Keratinocyte (primary cell): ENCODE data around the gene IFT122. TPM values are rescaled to one million over a fixed set of nuclear protein-coding genes. Genes with fewer than 3 reads are reported as not detected.
A peak's percentile ranks its signal among the peaks of the same experiment; 100 is the strongest.

Experiments
- DNase-seq: peaks from one replicate; pipeline ENCODE4 v3.0.0-alpha.2; 2011; ENCODE audit warnings: low read depth, missing footprints, low spot score
- FAIRE-seq: peaks from 2 replicates; lab custom pipeline; 2011; peaks lifted over from hg19 to GRCh38; lab: Jason Lieb, UNC
- H2AFZ ChIP-seq: 2 replicates; pipeline ENCODE4 v1.6.0; 2012; ENCODE audit warnings: low read length, control low read depth, inconsistent platforms; ENCODE audit not compliant: control insufficient read depth
- H3K27ac ChIP-seq: 2 replicates; pipeline ENCODE4 v1.5.1; 2011; ENCODE audit warnings: low read length; ENCODE audit not compliant: control insufficient read depth, insufficient read depth
- H3K27me3 ChIP-seq: 3 replicates; pipeline ENCODE4 v1.6.0; 2011; ENCODE audit warnings: low read length; ENCODE audit not compliant: control insufficient read depth, insufficient read depth; ENCODE audit errors: extremely low read depth
- H3K36me3 ChIP-seq, 2 experiments: 2 replicates in 1 of 2; 3 replicates in 1 of 2; pipeline ENCODE4 v1.5.1; 2011; ENCODE audit warnings: low read length in 2 of 2, mild to moderate bottlenecking in 1 of 2; ENCODE audit not compliant: control insufficient read depth in 2 of 2, insufficient read depth in 2 of 2; ENCODE audit errors: extremely low read depth in 1 of 2
- H3K4me1 ChIP-seq: 3 replicates; pipeline ENCODE4 v1.5.1; 2011; ENCODE audit warnings: low read length; ENCODE audit not compliant: control insufficient read depth, insufficient read depth; ENCODE audit errors: extremely low read depth
- H3K4me2 ChIP-seq: 3 replicates; pipeline ENCODE4 v1.6.0; 2011; ENCODE audit warnings: low read depth, low read length; ENCODE audit not compliant: control insufficient read depth, insufficient read depth; ENCODE audit errors: extremely low read depth
- H3K4me3 ChIP-seq, 3 experiments: fragments of 200-600 bp in 1 of 3; sonication (generic) in 1 of 3; 2 replicates in 2 of 3; 3 replicates in 1 of 3; pipeline ENCODE4 v1.5.1; 2011 to 2016; ENCODE audit warnings: low read length in 3 of 3, mild to moderate bottlenecking in 3 of 3, control low read depth in 2 of 3, inconsistent platforms in 1 of 3, low read depth in 1 of 3, mixed read lengths in 1 of 3, mixed run types in 1 of 3, moderate library complexity in 1 of 3; ENCODE audit not compliant: control insufficient read depth in 2 of 3, insufficient read depth in 2 of 3; ENCODE audit errors: extremely low read depth in 1 of 3
- H3K79me2 ChIP-seq: 2 replicates; pipeline ENCODE4 v1.6.0; 2012; ENCODE audit warnings: low read length; ENCODE audit not compliant: control insufficient read depth, insufficient read depth
- H3K9ac ChIP-seq: 3 replicates; pipeline ENCODE4 v1.6.0; 2011; ENCODE audit warnings: low read length; ENCODE audit not compliant: control insufficient read depth, insufficient read depth; ENCODE audit errors: extremely low read depth
- H3K9me1 ChIP-seq: 3 replicates; pipeline ENCODE4 v1.6.0; 2011; ENCODE audit warnings: low read length; ENCODE audit not compliant: control insufficient read depth, insufficient read depth; ENCODE audit errors: extremely low read depth
- H3K9me3 ChIP-seq: 2 replicates; pipeline ENCODE4 v1.5.1; 2012; ENCODE audit warnings: low read depth, low read length; ENCODE audit not compliant: control insufficient read depth
- H4K20me1 ChIP-seq: 3 replicates; pipeline ENCODE4 v1.6.0; 2011; ENCODE audit warnings: low read length; ENCODE audit not compliant: control insufficient read depth, insufficient read depth; ENCODE audit errors: extremely low read depth
- EZH2 ChIP-seq: IDR thresholded peaks from one replicate; pipeline ENCODE4 v1.6.1; 2012; ENCODE audit warnings: inconsistent platforms, mild to moderate bottlenecking, low read length, moderate library complexity
- dilution Hi-C: fragments of 300-500 bp; cut with MboI; formaldehyde crosslinking; loops from one replicate; pipeline ENCODE4 v1.7.0; 2020; ENCODE audit warnings: low sequenced_read_pairs; ENCODE audit not compliant: extremely low pct_ligation_motif_present
- polyA plus RNA-seq, 5 experiments: library from polyadenylated mRNA; depleted of rRNA in 3 of 5; stranded (reverse) in 3 of 5; stranded (forward) in 1 of 5; unstranded in 1 of 5; fragments of >200 nt; gene quantifications; 1 replicate in 1 of 5; 2 replicates in 3 of 5; 3 replicates in 1 of 5; pipeline versions ENCODE4 v1.2.1 to v1.2.3, GENCODE V29; 2011 to 2012; ENCODE audit warnings: missing spikeins in 2 of 5, low read depth in 1 of 5, low replicate concordance in 1 of 5
- TF ChIP-seq, protein P1 (sequence below), 3 experiments: IDR thresholded peaks in 1 of 3; conservative IDR thresholded peaks in 1 of 3; optimal IDR thresholded peaks in 1 of 3; 2 replicates in 2 of 3; 3 replicates in 1 of 3; pipeline versions ENCODE3 to v1.5.1; 2011; ENCODE audit warnings: low read length in 3 of 3, mild to moderate bottlenecking in 3 of 3, moderate library complexity in 2 of 3, control low read depth in 1 of 3, inconsistent platforms in 1 of 3; ENCODE audit not compliant: insufficient read depth in 2 of 3; ENCODE audit errors: extremely low read depth in 1 of 3

IFT122 gene
- polyA plus RNA-seq, 1 donor (not counting 4 experiments of a cell fraction or from before 2014, with no cell fraction given), result 7.1 TPM

GRCh38 chr3:129434140-129434539 is 5.9 kb upstream of the IFT122 start:
- Histone ChIP-seq H3K27ac (no peak overlapping the region), H3K4me3 (no peak overlapping the region), H3K9me3 (no peaks in the 10 kb centered on the region), H4K20me1 (no peaks in the 10 kb centered on the region), H3K4me2 (no peak overlapping the region), H3K4me1 (peaks cover 23% of the 10 kb centered on the region), H3K9ac (no peak overlapping the region), H3K27me3 (no peaks in the 10 kb centered on the region), H2AFZ (no peak overlapping the region), H3K9me1 (no peaks in the 10 kb centered on the region), H3K36me3 (peaks cover 17 to 36% of the 10 kb centered on the region in 2 experiments), H3K79me2 (peaks cover 15% of the 10 kb centered on the region)
- DNase-seq (no peak), FAIRE-seq (no peak)
- no peak for TF ChIP-seq EZH2
- TF ChIP-seq, protein P1, sequence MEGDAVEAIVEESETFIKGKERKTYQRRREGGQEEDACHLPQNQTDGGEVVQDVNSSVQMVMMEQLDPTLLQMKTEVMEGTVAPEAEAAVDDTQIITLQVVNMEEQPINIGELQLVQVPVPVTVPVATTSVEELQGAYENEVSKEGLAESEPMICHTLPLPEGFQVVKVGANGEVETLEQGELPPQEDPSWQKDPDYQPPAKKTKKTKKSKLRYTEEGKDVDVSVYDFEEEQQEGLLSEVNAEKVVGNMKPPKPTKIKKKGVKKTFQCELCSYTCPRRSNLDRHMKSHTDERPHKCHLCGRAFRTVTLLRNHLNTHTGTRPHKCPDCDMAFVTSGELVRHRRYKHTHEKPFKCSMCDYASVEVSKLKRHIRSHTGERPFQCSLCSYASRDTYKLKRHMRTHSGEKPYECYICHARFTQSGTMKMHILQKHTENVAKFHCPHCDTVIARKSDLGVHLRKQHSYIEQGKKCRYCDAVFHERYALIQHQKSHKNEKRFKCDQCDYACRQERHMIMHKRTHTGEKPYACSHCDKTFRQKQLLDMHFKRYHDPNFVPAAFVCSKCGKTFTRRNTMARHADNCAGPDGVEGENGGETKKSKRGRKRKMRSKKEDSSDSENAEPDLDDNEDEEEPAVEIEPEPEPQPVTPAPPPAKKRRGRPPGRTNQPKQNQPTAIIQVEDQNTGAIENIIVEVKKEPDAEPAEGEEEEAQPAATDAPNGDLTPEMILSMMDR (optimal IDR thresholded peaks at IDR 0.05 in 1 of 3, IDR thresholded peaks at IDR 0.05 in 1 of 3, conservative IDR thresholded peaks at IDR 0.05 in 1 of 3; ENCODE audit: extremely low read depth in 1 of 3, insufficient read depth in 2 of 3, low read length in 3 of 3), result no peak
- dilution Hi-C loops, result no loop called here

GRCh38 chr3:129435367-129435766 is 4.7 kb upstream of the IFT122 start:
- Histone ChIP-seq H3K9me1 (no peaks in the 10 kb centered on the region), H3K27me3 (no peaks in the 10 kb centered on the region), H3K9ac (no peak overlapping the region), H3K79me2 (peaks cover 20% of the 10 kb centered on the region), H3K4me3 (no peak overlapping the region), H3K4me2 (peak overlapping the region; percentile 13), H3K4me1 (peaks cover 22% of the 10 kb centered on the region), H3K36me3 (peaks cover 17 to 36% of the 10 kb centered on the region in 2 experiments), H3K9me3 (no peaks in the 10 kb centered on the region), H4K20me1 (no peaks in the 10 kb centered on the region), H3K27ac (no peak overlapping the region), H2AFZ (no peak overlapping the region)
- DNase-seq (no peak), FAIRE-seq (no peak)
- TF ChIP-seq, protein P1 (optimal IDR thresholded peaks at IDR 0.05 in 1 of 3, IDR thresholded peaks at IDR 0.05 in 1 of 3, conservative IDR thresholded peaks at IDR 0.05 in 1 of 3; ENCODE audit: extremely low read depth in 1 of 3, insufficient read depth in 2 of 3, low read length in 3 of 3), result no peak
- no peak for TF ChIP-seq EZH2
- dilution Hi-C loops, result no loop called here
